CD4-positive, alpha-beta T cell treated with Interleukin-15 for 4 hours (primary cell): Measurements from ENCODE around the gene NAIF1.
"Not testable (repeated sequence)": the region's sequence is repeated elsewhere in the genome, so short reads cannot be mapped to it uniquely, and the experiment has no call there.

ENCODE experiments used
- DNase-seq: peaks from one replicate; pipeline ENCODE4 v3.0.0-alpha.2; 2020; ENCODE audit warnings: low spot score

Gene NAIF1

DNA sequence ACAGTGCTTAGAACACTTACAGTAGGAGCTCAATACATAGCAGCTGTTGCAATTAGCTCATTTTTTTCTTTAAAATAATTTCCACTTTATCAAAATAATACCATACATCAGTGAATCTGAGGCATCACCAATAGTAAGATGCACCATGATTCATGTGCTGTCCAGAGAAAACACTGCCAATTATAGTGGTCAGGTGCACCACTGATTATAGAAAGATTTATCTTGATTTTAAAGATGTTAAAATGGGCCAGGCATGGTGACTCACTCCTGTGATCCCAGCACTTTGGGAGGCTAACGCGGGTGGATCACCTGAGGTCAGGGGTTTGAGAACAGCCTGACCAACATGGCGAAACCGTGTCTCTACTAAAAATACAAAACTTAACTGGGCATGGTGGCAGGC is 39.4 kb downstream of the NAIF1 start:
- no peak for DNase-seq

DNA sequence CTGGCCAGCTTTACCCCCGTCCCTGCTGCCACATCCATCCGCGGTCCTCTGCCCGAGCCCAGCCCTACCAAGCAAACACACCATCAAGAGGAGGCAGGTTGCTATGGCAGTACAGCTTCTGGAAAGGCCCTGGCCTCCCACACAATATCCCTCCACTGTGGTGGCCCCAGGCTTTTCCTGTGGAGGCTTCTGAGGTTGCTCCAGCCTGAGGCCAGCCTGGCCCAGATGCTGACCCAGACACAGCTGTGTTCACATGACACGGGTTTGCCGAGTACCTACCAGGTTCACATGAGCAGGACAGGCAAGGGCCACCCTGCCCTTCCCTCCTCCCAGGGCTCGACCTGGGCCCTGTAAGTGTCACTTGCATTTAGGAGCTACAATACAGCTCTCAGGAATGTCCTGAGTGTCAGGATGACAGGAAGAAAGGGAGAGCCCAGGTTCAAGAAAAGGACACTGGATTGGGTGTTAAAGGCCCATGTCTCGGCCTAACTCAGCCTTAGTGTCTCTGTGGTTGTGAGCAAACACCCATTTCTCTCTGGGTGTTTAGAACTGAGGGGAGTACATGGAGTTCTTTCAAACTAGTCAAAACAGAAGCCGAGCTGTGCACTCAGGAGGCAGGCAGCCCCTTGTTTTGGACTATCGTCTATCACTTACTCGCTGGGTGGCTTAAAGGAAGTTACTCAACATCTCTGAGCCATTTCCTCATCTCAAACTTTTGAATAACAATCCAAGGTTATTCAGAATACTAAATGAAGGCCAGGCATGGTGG is 40.2 kb downstream of the NAIF1 start:
- peak; percentile 71 for DNase-seq

DNA sequence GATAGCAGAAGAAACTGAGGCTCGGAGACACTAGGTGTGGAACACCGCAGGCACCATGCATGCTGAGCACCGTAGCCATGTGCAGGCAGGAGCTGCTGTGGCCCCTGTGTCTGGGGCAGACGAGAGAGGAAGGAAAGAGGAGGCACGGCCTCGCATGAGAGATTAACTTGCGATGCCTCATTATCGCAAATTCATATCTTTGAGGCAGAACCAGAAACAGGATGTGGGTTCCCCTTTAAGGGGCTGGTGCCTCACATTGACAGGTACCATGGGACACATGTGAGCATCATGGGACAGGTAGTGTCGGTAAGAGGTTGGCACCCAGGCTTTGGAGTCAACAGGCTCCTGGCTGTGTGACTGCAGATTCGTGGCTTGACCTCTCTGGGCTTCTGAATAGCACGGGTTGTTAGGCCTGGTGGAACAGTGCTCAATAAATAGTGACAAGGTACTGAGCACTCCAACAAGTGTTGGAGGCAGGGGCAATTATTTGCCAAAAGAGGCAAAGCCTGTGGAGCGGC is 40.8 kb downstream of the NAIF1 start:
- peak; percentile 90 for DNase-seq

DNA sequence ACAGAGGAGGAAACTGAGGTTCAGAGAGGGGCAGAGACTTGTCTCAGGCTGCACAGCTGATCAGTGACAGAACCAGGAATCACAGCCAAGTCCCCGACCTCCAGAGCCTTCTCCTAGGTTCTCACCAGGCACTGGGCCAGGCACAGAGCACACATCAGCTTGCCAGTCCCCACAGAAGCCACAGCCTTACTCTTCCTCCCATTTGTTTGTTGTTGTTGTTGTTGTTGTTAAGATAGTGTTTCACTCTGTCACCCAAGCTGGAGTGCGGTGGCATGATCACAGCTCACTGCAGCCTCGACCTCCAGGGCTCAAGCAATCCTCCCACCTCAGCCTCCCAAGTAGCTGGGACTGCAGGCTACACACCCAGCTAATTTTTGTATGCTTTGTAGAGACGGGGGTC is 41.4 kb downstream of the NAIF1 start:
- peak; percentile 44 for DNase-seq

DNA sequence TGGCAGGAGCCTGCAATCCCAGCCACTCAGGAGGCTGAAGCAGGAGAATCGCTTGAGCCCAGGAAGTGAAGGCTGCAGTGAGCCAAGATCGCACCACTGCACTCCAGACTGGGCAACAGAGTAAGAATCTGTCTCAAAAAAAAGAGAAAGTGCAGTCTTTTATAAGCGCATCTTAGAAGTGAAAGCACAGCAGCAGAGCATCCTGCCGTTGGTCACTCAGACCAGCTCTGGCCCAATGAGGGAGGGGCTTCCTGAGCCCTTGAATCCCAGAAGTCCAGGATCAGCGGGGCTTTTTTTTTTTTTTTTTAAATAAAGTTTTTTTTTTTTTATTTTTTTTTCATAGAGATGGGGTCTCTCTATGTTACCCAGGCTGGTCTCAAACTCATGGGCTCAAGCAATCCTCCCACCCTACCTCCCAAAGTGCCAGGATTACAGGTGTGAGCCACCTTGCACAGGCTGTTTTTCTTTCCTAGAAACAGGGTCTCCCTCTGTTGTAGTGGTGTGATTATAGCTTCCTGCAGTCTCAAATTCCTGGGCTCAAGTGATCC is 42.3 kb downstream of the NAIF1 start:
- no peak for DNase-seq

DNA sequence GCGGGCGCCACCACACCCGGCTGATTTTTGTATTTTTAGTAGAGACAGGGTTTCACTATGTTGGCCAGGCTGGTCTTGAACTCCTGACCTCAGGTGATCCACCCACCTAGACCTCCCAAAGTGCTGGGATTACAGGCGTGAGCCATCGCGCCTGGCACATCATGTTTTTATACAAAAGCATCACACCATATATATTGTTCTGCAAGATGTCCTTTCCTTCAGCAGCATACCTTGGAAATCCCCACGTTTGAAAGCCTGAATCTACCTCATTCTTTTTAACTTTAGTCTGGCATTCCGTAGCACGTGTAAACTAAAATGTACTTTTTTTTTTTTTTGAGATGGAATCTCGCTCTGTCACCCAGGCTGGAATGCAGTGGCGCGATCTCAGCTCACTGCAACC is 43.4 kb downstream of the NAIF1 start:
- not testable (repeated sequence) for DNase-seq

DNA sequence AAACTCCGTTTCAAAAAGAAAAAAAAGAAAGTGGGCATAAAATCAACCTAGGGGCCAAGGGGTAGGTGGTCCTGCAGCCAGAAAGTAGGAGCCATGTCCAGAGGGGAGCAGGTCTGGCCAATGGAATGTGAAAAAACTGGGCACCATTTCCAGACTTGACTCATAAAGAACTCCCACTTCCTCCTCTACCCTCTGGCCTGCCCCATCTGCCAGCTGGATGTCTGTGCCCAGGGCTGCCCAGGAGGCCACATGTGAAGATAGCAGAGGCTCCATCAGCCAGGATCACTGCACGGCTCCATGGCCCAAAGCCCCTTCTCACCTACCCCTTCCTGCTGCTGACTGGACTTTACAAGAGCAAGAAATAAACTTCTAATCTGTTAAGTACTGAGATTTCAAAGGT is 44.2 kb downstream of the NAIF1 start:
- no peak for DNase-seq

DNA sequence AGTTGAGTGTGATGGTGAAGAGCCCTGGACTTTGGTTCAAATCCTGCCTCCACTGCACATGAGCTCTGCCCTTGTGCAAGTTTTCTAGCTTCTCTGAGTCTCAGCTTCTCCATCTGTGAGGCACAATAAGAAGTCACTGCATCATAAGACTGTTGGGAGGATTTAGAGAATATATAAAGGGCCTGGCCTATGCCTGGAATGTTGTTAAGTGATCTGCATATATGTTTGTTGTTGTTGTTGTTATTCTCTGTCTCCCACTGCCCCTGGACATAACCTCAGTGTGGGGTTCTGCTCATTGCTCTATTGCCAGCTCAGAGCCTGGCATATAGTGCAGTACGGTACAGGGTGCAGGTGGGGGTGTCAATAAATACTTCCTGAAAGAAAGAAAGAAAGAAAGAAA is 46.0 kb downstream of the NAIF1 start:
- DNase-seq: no peak

DNA sequence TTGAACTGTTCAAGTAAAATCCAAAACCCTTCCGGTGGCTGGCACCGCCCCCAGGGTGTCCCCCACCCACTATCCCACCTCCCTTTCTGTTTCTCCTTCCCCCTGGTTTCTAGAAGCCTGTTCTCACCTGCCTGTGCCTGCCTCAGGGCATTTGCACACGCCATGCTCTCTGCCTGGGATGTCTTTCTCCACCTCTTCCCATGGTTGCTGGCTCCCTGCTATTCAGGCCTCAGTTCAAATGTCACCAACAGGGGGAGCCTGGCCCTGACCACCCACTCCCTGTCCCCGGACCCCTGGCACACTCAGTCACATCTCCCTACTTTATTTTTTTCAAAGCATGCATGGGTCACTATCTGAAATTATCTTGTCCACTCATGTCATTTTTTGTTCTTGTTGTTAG is 46.4 kb downstream of the NAIF1 start:
- no peak for DNase-seq

DNA sequence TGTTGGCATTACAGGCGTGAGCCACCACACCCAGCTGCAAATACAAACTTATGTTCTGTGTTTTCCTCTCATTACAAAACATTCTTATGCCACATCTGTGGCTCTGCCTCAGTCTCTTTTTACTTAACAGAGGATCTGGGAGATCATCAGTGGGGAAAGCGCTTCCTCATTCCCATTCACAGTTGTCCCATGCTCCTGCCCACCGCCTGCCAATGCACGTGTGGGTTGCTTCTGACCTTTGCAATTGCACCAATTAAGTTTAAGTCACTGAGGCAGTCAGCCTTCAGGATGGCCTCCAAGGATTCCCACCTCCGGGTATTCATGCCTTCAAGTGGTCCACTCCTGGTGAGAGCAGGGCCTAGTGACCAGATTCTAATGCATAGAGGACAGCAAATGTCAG is 51.4 kb downstream of the NAIF1 start:
- DNase-seq: no peak
